Stimulated activated CD8-positive, alpha-beta memory T cell treated with anti-CD3 and anti-CD28 coated beads, Interleukin-12 subunit alpha, Interleukin-12 subunit beta, amount 100 ng/mL, for 1 hour (primary cell): ENCODE results near the gene ABL1.
"Not testable (repeated sequence)": the region's sequence is repeated elsewhere in the genome, so short reads cannot be mapped to it uniquely, and the experiment has no call there.

ENCODE experiments used
- DNase-seq: peaks from one replicate; pipeline ENCODE4 v3.0.0-alpha.2; 2020; ENCODE audit warnings: low read depth

ABL1 gene

GRCh38 chr9:130834371-130835336 is at the start of gene ABL1:
Gene ABL1 (plus strand): TSS chr9:130835254. CDS start chr9:130835447, 193 bp downstream.
- DNase-seq: peak; percentile 16

GRCh38 chr9:130785940-130786508 is 49.0 kb upstream of the ABL1 start:
- DNase-seq: no peak

- DNase-seq: no peak
These were observed 48.5 kb upstream of the ABL1 start for GRCh38 chr9:130786526-130786925.

- no peak for DNase-seq
These were observed 45.0 kb upstream of the ABL1 start for GRCh38 chr9:130789747-130790672.

GRCh38 chr9:130791303-130791894 is 43.7 kb upstream of the ABL1 start:
- DNase-seq: no peak

GRCh38 chr9:130793589-130793988 is 41.5 kb upstream of the ABL1 start:
- DNase-seq: no peak

GRCh38 chr9:130794021-130794420 is 41.0 kb upstream of the ABL1 start:
- not testable (repeated sequence) for DNase-seq

- not testable (repeated sequence) for DNase-seq
These were observed 40.6 kb upstream of the ABL1 start for GRCh38 chr9:130794423-130794822.

GRCh38 chr9:130794923-130795495 is 40.0 kb upstream of the ABL1 start:
- no peak for DNase-seq

GRCh38 chr9:130803116-130803515 is 31.9 kb upstream of the ABL1 start:
- DNase-seq: not testable (repeated sequence)

GRCh38 chr9:130805510-130806326 is 29.3 kb upstream of the ABL1 start:
- DNase-seq: no peak

- no peak for DNase-seq
These were observed 28.7 kb upstream of the ABL1 start for GRCh38 chr9:130806327-130806716.

GRCh38 chr9:130810609-130811136 is 24.4 kb upstream of the ABL1 start:
- DNase-seq: no peak

- DNase-seq: no peak
These were observed 19.7 kb upstream of the ABL1 start for GRCh38 chr9:130815242-130815808.

- no peak for DNase-seq
These were observed 17.1 kb upstream of the ABL1 start for GRCh38 chr9:130817914-130818313.

- DNase-seq: no peak
These were observed 14.8 kb upstream of the ABL1 start for GRCh38 chr9:130820135-130820738.

- DNase-seq: no peak
These were observed 11.6 kb upstream of the ABL1 start for GRCh38 chr9:130823435-130823834.

GRCh38 chr9:130824079-130824478 is 11.0 kb upstream of the ABL1 start:
- no peak for DNase-seq

GRCh38 chr9:130824643-130825350 is 10.3 kb upstream of the ABL1 start:
- DNase-seq: no peak
